GM12878 (cell line): ENCODE measurements around the gene TADA2A. TPM values are rescaled to one million over a fixed set of nuclear protein-coding genes. Genes with fewer than 3 reads are reported as not detected.

Experiments
- ATAC-seq: fragments of 200-7000 bp; cut with Tn5 transposase; 3 replicates; pipeline ENCODE4 v1.9.1; 2020; ENCODE audit warnings: mild to moderate bottlenecking, moderate library complexity
- BruUV-seq: library from RNA; stranded (reverse); fragments of 400-500 nt; replicated peaks from 2 replicates; lab custom pipeline; 2021; lab: Mats Ljungman, UMichigan
- CTCF ChIA-PET: fragments of 300-600 bp; sonication (Branson Sonifier 250); formaldehyde crosslinking; extraction: SDS; loops from one replicate; lab custom pipeline; 2021; ENCODE audit warnings: inconsistent platforms; lab: Yijun Ruan, JAX
- POLR2A ChIA-PET: fragments of 350-600 bp; formaldehyde crosslinking; extraction: SDS; loops from one replicate; lab custom pipeline; 2021; ENCODE audit warnings: inconsistent platforms; lab: Charles Lee
- RAD21 ChIA-PET: fragments of 300-600 bp; sonication (Branson Sonifier 250); formaldehyde crosslinking; loops from one replicate; lab custom pipeline; 2023; ENCODE audit warnings: antibody characterized with exemption; ENCODE audit not compliant: unreplicated experiment; lab: Charles Lee
- SMC1A ChIA-PET: fragments of 300-600 bp; sonication (Branson Sonifier 250); formaldehyde crosslinking; loops from one replicate; lab custom pipeline; 2023; ENCODE audit not compliant: unreplicated experiment, uncharacterized antibody; lab: Charles Lee
- DNase-seq: peaks from one replicate; pipeline ENCODE4 v3.0.0-alpha.2; 2011; ENCODE audit warnings: low read depth, low spot score
- FAIRE-seq: peaks from 3 replicates; lab custom pipeline; 2011; peaks lifted over from hg19 to GRCh38; lab: Jason Lieb, UNC
- H2AFZ ChIP-seq: 2 replicates; pipeline ENCODE4 v1.6.0; 2011; ENCODE audit warnings: low read depth, low read length, control low read depth; ENCODE audit not compliant: control insufficient read depth
- H3K27ac ChIP-seq: 2 replicates; pipeline ENCODE4 v1.5.1; 2011; ENCODE audit warnings: control low read depth; ENCODE audit not compliant: control insufficient read depth, insufficient read depth
- H3K27me3 ChIP-seq, 2 experiments: replicated peaks in 1 of 2; 2 replicates each; pipeline versions ENCODE4 v1.6.0 to v1.6.1; 2011; ENCODE audit warnings: low read length in 1 of 2; ENCODE audit not compliant: control insufficient read depth in 2 of 2, insufficient read depth in 2 of 2
- H3K36me3 ChIP-seq, 2 experiments: 2 replicates each; pipeline ENCODE4 v1.5.1; 2011; ENCODE audit warnings: low read length in 1 of 2; ENCODE audit not compliant: control insufficient read depth in 2 of 2, insufficient read depth in 2 of 2
- H3K4me1 ChIP-seq: 2 replicates; pipeline ENCODE4 v1.6.1; 2011; ENCODE audit warnings: mild to moderate bottlenecking, low read length, moderate library complexity, mixed read lengths; ENCODE audit not compliant: control insufficient read depth, insufficient read depth
- H3K4me2 ChIP-seq: 2 replicates; pipeline ENCODE4 v1.6.0; 2011; ENCODE audit warnings: control low read depth; ENCODE audit not compliant: control insufficient read depth, insufficient read depth
- H3K4me3 ChIP-seq: fragments of 200-600 bp; sonication (generic); 2 replicates; pipeline ENCODE4 v1.5.1; 2016
- H3K79me2 ChIP-seq: 2 replicates; pipeline ENCODE4 v1.6.0; 2011; ENCODE audit warnings: low read length; ENCODE audit not compliant: control insufficient read depth, insufficient read depth
- H3K9ac ChIP-seq: 2 replicates; pipeline ENCODE4 v1.8.0; 2011; ENCODE audit warnings: low read length, control low read depth, mixed read lengths; ENCODE audit not compliant: control insufficient read depth, insufficient read depth
- H3K9me3 ChIP-seq: replicated peaks from 3 replicates; pipeline ENCODE4 v1.5.1; 2011; ENCODE audit warnings: mild to moderate bottlenecking, low read length; ENCODE audit not compliant: control insufficient read depth, insufficient read depth
- H4K20me1 ChIP-seq: 2 replicates; pipeline ENCODE4 v1.6.0; 2011; ENCODE audit not compliant: control insufficient read depth, insufficient read depth
- CBX3 ChIP-seq: fragments of 200-600 bp; sonication (generic); IDR thresholded peaks from 2 replicates; pipeline ENCODE4 v1.6.1; 2016; ENCODE audit warnings: low read depth, borderline replicate concordance
- CHD2 ChIP-seq: IDR thresholded peaks from 2 replicates; pipeline ENCODE4 v1.6.1; 2011; ENCODE audit warnings: low read depth, low read length, improper control_type of control experiment, borderline replicate concordance
- CHD4 ChIP-seq: fragments of 200-600 bp; sonication (generic); IDR thresholded peaks from 2 replicates; pipeline ENCODE4 v1.6.1; 2016; ENCODE audit warnings: mild to moderate bottlenecking
- EGR1 ChIP-seq, 2 experiments: IDR thresholded peaks; 1 replicate in 1 of 2; 2 replicates in 1 of 2; pipeline ENCODE4 v1.6.1; 2011 to 2012; ENCODE audit warnings: low read depth in 2 of 2, low read length in 2 of 2, borderline replicate concordance in 1 of 2, mild to moderate bottlenecking in 1 of 2, moderate library complexity in 1 of 2
- ETV6 ChIP-seq, 2 experiments: fragments of 450-650 bp in 1 of 2; IDR thresholded peaks in 1 of 2; conservative IDR thresholded peaks in 1 of 2; 2 replicates each; pipeline ENCODE4 v1.6.1; 2014; ENCODE audit warnings: antibody characterized with exemption in 1 of 2, borderline replicate concordance in 1 of 2, low read depth in 1 of 2, mild to moderate bottlenecking in 1 of 2, moderate library complexity in 1 of 2
- JUNB ChIP-seq: IDR thresholded peaks from 2 replicates; pipeline ENCODE4 v1.6.1; 2016; ENCODE audit warnings: antibody characterized with exemption, mild to moderate bottlenecking
- NFYB ChIP-seq: IDR thresholded peaks from 2 replicates; pipeline ENCODE4 v1.6.1; 2011; ENCODE audit warnings: low read depth, mild to moderate bottlenecking, low read length, improper control_type of control experiment, moderate library complexity; ENCODE audit not compliant: insufficient read depth
- NR2C1 ChIP-seq: fragments of 450-650 bp; IDR thresholded peaks from 2 replicates; pipeline ENCODE4 v1.6.1; 2017; ENCODE audit warnings: antibody characterized with exemption, mild to moderate bottlenecking, moderate library complexity
- NR2F1 ChIP-seq: fragments of 450-650 bp; conservative IDR thresholded peaks from 2 replicates; pipeline ENCODE4 v1.6.1; 2017; ENCODE audit warnings: mild to moderate bottlenecking
- PML ChIP-seq: IDR thresholded peaks from 2 replicates; pipeline ENCODE4 v1.6.1; 2012; ENCODE audit warnings: low read length, inconsistent platforms
- POLR2AphosphoS5 ChIP-seq: IDR thresholded peaks from 2 replicates; pipeline ENCODE4 v1.6.1; 2011; ENCODE audit warnings: mild to moderate bottlenecking, low read length, inconsistent platforms
- POU2F2 ChIP-seq: IDR thresholded peaks from 3 replicates; pipeline ENCODE4 v1.6.1; 2011; ENCODE audit warnings: low read depth, mild to moderate bottlenecking, low read length, borderline replicate concordance
- SMAD1 ChIP-seq: fragments of 450-650 bp; IDR thresholded peaks from 2 replicates; pipeline ENCODE4 v1.6.1; 2018; ENCODE audit warnings: mild to moderate bottlenecking, low read depth; ENCODE audit not compliant: partially characterized antibody
- ZBED1 ChIP-seq: IDR thresholded peaks from 2 replicates; pipeline ENCODE4 v1.6.1; 2016; ENCODE audit warnings: borderline replicate concordance
- WGBS: methylation state at CpG from one replicate; pipeline ENCODE4 v1.1.6; 2016; ENCODE audit warnings: low lambda C conversion rate; ENCODE audit not compliant: insufficient replicate concordance, insufficient coverage; ENCODE audit errors: missing lambda C conversion rate; 5-methylcytosine and 5-hydroxymethylcytosine counted together
- in situ Hi-C: fragments of 300-500 bp; cut with MboI; formaldehyde crosslinking; loops from 9 replicates; pipeline ENCODE4 v1.14.3; 2018; ENCODE audit warnings: mixed read lengths
- intact Hi-C: fragments of 100-400 bp; cut with micrococcal nuclease; formaldehyde crosslinking; loops from one replicate; pipeline ENCODE4 v1.14.2; 2022; ENCODE audit not compliant: unreplicated experiment
- polyA plus RNA-seq, 11 experiments: library from polyadenylated mRNA; depleted of rRNA in 4 of 11; unstranded in 6 of 11; stranded (reverse) in 5 of 11; fragments of >200 nt; fragmentation: Nextera tagmentation in 4 of 11; fragmentation: Illumina TruSeq in 1 of 11; extraction: Ambion mirVana in 4 of 11; extraction: Trizol in 1 of 11; gene quantifications; 1 replicate in 1 of 11; 2 replicates in 10 of 11; pipeline versions ENCODE4 v1.2.1 to v1.2.3, GENCODE V29; 2011 to 2016; ENCODE audit warnings: inconsistent platforms in 2 of 11, missing spikeins in 2 of 11, low read depth in 1 of 11
- total RNA-seq, 4 experiments: library from RNA; depleted of rRNA in 3 of 4; stranded (reverse); fragments of >200 nt in 3 of 4; fragmentation: Illumina TruSeq in 1 of 4; extraction: Trizol in 1 of 4; gene quantifications; 2 replicates each; pipeline versions ENCODE4 v1.2.1 to v1.2.3, GENCODE V29; 2013 to 2021
- TF ChIP-seq, protein P1 (sequence below): IDR thresholded peaks from 2 replicates; pipeline ENCODE4 v1.6.1; 2011; ENCODE audit warnings: mild to moderate bottlenecking, low read depth, low read length, moderate library complexity; ENCODE audit not compliant: insufficient replicate concordance
- TF ChIP-seq, protein P2 (sequence below): IDR thresholded peaks from 2 replicates; pipeline ENCODE4 v1.6.1; 2011; ENCODE audit warnings: low read depth, low read length, improper control_type of control experiment, borderline replicate concordance
- TF ChIP-seq, protein P3 (sequence below): IDR thresholded peaks from 2 replicates; pipeline ENCODE4 v1.6.1; 2011; ENCODE audit warnings: low read depth, mild to moderate bottlenecking, low read length, moderate library complexity, borderline replicate concordance; ENCODE audit errors: extremely low read depth

Gene TADA2A
- total and polyA plus RNA-seq, 10 of the 15 experiments (the other 5 are each of a cell fraction or from before 2014, with no cell fraction given) = 19.6 to 43.8 (median 34.1) TPM

DNA sequence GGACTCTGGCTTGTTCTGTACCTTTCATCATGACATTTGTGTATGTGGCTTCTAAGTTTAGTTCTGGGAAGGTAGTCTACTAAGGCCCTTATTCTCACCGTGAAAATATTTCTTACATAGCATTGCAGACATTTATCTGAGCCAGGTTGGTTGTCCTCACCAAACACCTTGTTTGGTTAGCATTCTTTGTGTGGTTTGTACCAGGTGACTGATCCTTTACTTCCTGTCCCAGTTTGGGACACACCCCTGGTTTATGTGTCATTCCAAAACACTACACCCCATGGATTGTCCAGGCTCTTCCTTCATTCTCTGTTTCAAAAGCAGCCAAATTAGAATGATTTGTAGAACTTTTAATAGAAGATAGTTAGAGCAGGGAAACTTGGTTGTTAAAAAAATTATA, 59.8 kb downstream of the TADA2A start:
- Histone ChIP-seq H2AFZ (no peak overlapping the region), H3K79me2 (no peaks in the 10 kb centered on the region), H3K27me3 (no peaks in the 10 kb centered on the region), H3K4me1 (no peaks in the 10 kb centered on the region), H4K20me1 (no peaks in the 10 kb centered on the region), H3K9ac (no peak overlapping the region), H3K4me3 (no peak overlapping the region), H3K9me3 (no peaks in the 10 kb centered on the region), H3K27ac (no peak overlapping the region), H3K4me2 (no peak overlapping the region), H3K36me3 (peaks cover 2 to 5% of the 10 kb centered on the region in 2 experiments)
- TF ChIP-seq EGR1 (IDR thresholded peaks at IDR 0.05; ENCODE audit: borderline replicate concordance in 1 of 2, low read depth in 2 of 2, low read length in 2 of 2) = no peak
- TF ChIP-seq NFYB = no peak
- TF ChIP-seq PML = no peak
- no peak for TF ChIP-seq SMAD1
- TF ChIP-seq JUNB = no peak
- TF ChIP-seq CBX3 = no peak
- no peak for TF ChIP-seq CHD4
- TF ChIP-seq NR2F1 = no peak
- TF ChIP-seq, protein P1, sequence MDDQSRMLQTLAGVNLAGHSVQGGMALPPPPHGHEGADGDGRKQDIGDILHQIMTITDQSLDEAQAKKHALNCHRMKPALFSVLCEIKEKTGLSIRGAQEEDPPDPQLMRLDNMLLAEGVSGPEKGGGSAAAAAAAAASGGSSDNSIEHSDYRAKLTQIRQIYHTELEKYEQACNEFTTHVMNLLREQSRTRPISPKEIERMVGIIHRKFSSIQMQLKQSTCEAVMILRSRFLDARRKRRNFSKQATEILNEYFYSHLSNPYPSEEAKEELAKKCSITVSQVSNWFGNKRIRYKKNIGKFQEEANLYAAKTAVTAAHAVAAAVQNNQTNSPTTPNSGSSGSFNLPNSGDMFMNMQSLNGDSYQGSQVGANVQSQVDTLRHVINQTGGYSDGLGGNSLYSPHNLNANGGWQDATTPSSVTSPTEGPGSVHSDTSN = no peak
- TF ChIP-seq, protein P2, sequence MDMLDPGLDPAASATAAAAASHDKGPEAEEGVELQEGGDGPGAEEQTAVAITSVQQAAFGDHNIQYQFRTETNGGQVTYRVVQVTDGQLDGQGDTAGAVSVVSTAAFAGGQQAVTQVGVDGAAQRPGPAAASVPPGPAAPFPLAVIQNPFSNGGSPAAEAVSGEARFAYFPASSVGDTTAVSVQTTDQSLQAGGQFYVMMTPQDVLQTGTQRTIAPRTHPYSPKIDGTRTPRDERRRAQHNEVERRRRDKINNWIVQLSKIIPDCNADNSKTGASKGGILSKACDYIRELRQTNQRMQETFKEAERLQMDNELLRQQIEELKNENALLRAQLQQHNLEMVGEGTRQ = no peak
- no peak for TF ChIP-seq ETV6 (conservative IDR thresholded peaks at IDR 0.05 in 1 of 2, IDR thresholded peaks at IDR 0.05 in 1 of 2; ENCODE audit: borderline replicate concordance in 1 of 2, low read depth in 1 of 2)
- no peak for TF ChIP-seq POU2F2
- TF ChIP-seq, protein P3, sequence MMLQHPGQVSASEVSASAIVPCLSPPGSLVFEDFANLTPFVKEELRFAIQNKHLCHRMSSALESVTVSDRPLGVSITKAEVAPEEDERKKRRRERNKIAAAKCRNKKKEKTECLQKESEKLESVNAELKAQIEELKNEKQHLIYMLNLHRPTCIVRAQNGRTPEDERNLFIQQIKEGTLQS = no peak
- TF ChIP-seq ZBED1 = no peak
- no peak for TF ChIP-seq NR2C1
- no peak for TF ChIP-seq POLR2AphosphoS5
- TF ChIP-seq CHD2 = no peak
- WGBS = 100% methylated on average over 1 of the region's 1 CpG
- CTCF ChIA-PET = no interaction called here
- SMC1A ChIA-PET = interaction anchor here (1.1 to 1.5 kb wide), 3 partner anchors 63 to 100 kb away, joined by 3 to 5 read pairs (median 4); no protein-coding TSS in a partner anchor
- in situ Hi-C loops (no loop called here), intact Hi-C loops (no loop called here)
- ATAC-seq (no peak), FAIRE-seq (no peak), DNase-seq (no peak)
- RAD21 ChIA-PET = interaction anchor here (0.8 to 1.3 kb wide), 2 partner anchors 17 to 37 kb away, joined by 3 to 4 read pairs; no protein-coding TSS in a partner anchor
- BruUV-seq = no TSS peak
- POLR2A ChIA-PET = no interaction called here
